Body of pancreas (tissue), 4 donors: ENCODE data around the gene C2orf76. TPM values are rescaled to one million over a fixed set of nuclear protein-coding genes. Genes with fewer than 3 reads are reported as not detected.

ENCODE experiments used
- ATAC-seq: fragments of 150-250 bp; one replicate; pipeline ENCODE4 v1.9.1; 2016
- DNase-seq, 4 donors: peaks; one replicate each; pipeline ENCODE4 v3.0.0-alpha.2; 2019
- H3K27ac ChIP-seq, 4 donors: fragments of 200-600 bp; sonication (generic); 1 replicate in 3 of 4; 2 replicates in 1 of 4; pipeline versions ENCODE4 v1.5.1 to v1.6.1; 2016 to 2019; ENCODE audit warnings: mild to moderate bottlenecking in 1 of 4, mixed read lengths in 1 of 4, moderate library complexity in 1 of 4
- H3K27me3 ChIP-seq, 2 donors: fragments of 200-600 bp; sonication (generic); one replicate each; pipeline ENCODE4 v1.6.0; 2016; ENCODE audit warnings: mild to moderate bottlenecking in 1 of 2
- H3K36me3 ChIP-seq, 2 donors: fragments of 200-600 bp; sonication (generic); replicated peaks in 1 of 2; 2 replicates each; pipeline ENCODE4 v1.5.1; 2016; ENCODE audit warnings: low read depth in 2 of 2; ENCODE audit not compliant: insufficient read depth in 1 of 2
- H3K4me1 ChIP-seq: fragments of 200-600 bp; sonication (generic); one replicate; pipeline ENCODE4 v1.6.0; 2016
- H3K4me3 ChIP-seq, 2 donors: fragments of 200-600 bp; sonication (generic); 1 replicate in 1 of 2; 2 replicates in 1 of 2; pipeline ENCODE4 v1.5.1; 2016 to 2019
- H3K9me3 ChIP-seq, 3 donors: fragments of 200-600 bp; sonication (generic); 1 replicate in 2 of 3; 2 replicates in 1 of 3; pipeline ENCODE4 v1.5.1; 2016
- CTCF ChIP-seq, 7 experiments: fragments of 450-650 bp in 4 of 7; fragments of 200-600 bp in 3 of 7; sonication (generic) in 3 of 7; IDR thresholded peaks; one replicate each; pipeline ENCODE4 v1.5.1; 2016 to 2019; ENCODE audit warnings: antibody characterized with exemption in 7 of 7
- POLR2A ChIP-seq, 3 donors: fragments of 450-650 bp; IDR thresholded peaks; one replicate each; pipeline ENCODE4 v1.6.1; 2016; ENCODE audit warnings: antibody characterized with exemption in 3 of 3, mild to moderate bottlenecking in 2 of 3
- WGBS, 2 donors: methylation state at CpG; one replicate each; pipeline ENCODE4 v1.1.5; 2017; 5-methylcytosine and 5-hydroxymethylcytosine counted together
- intact Hi-C: fragments of 100-400 bp; cut with DNase I; formaldehyde crosslinking; loops from one replicate; pipeline ENCODE4 v1.15.1; 2023
- total RNA-seq, 2 donors: library from RNA; depleted of rRNA; stranded (reverse); fragments of >200 nt; gene quantifications; one replicate each; pipeline ENCODE4 v1.1.0, GENCODE V29; 2016

C2orf76 gene
- total RNA-seq, 2 donors from 2014 or later, result 12.5 to 52.4 TPM

GRCh38 chr2:119267604-119268003 is 99.0 kb downstream of the C2orf76 start:
- H3K27ac ChIP-seq, result no peak overlapping the region
- H3K9me3 ChIP-seq, result no peaks in the 10 kb centered on the region
- no peaks in the 10 kb centered on the region for H3K27me3 ChIP-seq
- H3K36me3 ChIP-seq, result no peaks in the 10 kb centered on the region
- H3K4me1 ChIP-seq, result no peaks in the 10 kb centered on the region
- DNase-seq (no peak), ATAC-seq (no peak)
- no peak for TF ChIP-seq CTCF (IDR thresholded peaks at IDR 0.05)
- no peak for TF ChIP-seq POLR2A (IDR thresholded peaks at IDR 0.05)
- intact Hi-C loops, result loop anchor here (10.0 kb wide), 1 partner anchor 253 kb away; no protein-coding TSS in a partner anchor
- no peak overlapping the region for H3K4me3 ChIP-seq

- intact Hi-C loops, result loop anchor here (10.0 kb wide), 1 partner anchor 251 kb away; no protein-coding TSS in a partner anchor
- 87 to 92% methylated on average over 7 to 8 of the region's 8 CpGs for WGBS, 2 donors
- H3K36me3 ChIP-seq, result no peaks in the 10 kb centered on the region
- TF ChIP-seq CTCF (IDR thresholded peaks at IDR 0.05), result no peak
- no peak overlapping the region for H3K4me3 ChIP-seq
- no peaks in the 10 kb centered on the region for H3K9me3 ChIP-seq
- no peaks in the 10 kb centered on the region for H3K4me1 ChIP-seq
- DNase-seq, result no peak
- no peak overlapping the region for H3K27ac ChIP-seq
- no peaks in the 10 kb centered on the region for H3K27me3 ChIP-seq
- no peak for ATAC-seq
These were observed 100.5 kb downstream of the C2orf76 start for GRCh38 chr2:119266091-119266589.

GRCh38 chr2:119265693-119266066 is 101.0 kb downstream of the C2orf76 start:
- DNase-seq (no peak), ATAC-seq (no peak)
- WGBS, 2 donors, result 92% methylated on average over 6 of the region's 6 CpGs
- Histone ChIP-seq H3K27ac (no peak overlapping the region), H3K9me3 (no peaks in the 10 kb centered on the region), H3K27me3 (no peaks in the 10 kb centered on the region), H3K4me1 (no peaks in the 10 kb centered on the region), H3K4me3 (no peak overlapping the region), H3K36me3 (no peaks in the 10 kb centered on the region)
- TF ChIP-seq POLR2A (IDR thresholded peaks at IDR 0.05) (no peak), CTCF (IDR thresholded peaks at IDR 0.05) (no peak)
- intact Hi-C loops, result loop anchor here (10.0 kb wide), 1 partner anchor 251 kb away; no protein-coding TSS in a partner anchor

- WGBS, 2 donors, result 42 to 52% methylated on average over 10 to 13 of the region's 13 CpGs
- DNase-seq (peak; percentile 55 to 66 (median 60)), ATAC-seq (peak; percentile 87)
- no peak overlapping the region for H3K4me3 ChIP-seq
- H3K27ac ChIP-seq, result no peak overlapping the region
- no peaks in the 10 kb centered on the region for H3K9me3 ChIP-seq
- TF ChIP-seq CTCF (IDR thresholded peaks at IDR 0.05), result peak; percentile 53 to 81 (median 75)
- no peak for TF ChIP-seq POLR2A (IDR thresholded peaks at IDR 0.05)
- no peaks in the 10 kb centered on the region for H3K36me3 ChIP-seq
- intact Hi-C loops, result loop anchor here (10.0 kb wide), 1 partner anchor 250 kb away; no protein-coding TSS in a partner anchor
- no peaks in the 10 kb centered on the region for H3K4me1 ChIP-seq
- H3K27me3 ChIP-seq, result no peaks in the 10 kb centered on the region
These were observed 101.6 kb downstream of the C2orf76 start for GRCh38 chr2:119264781-119265692.
